ENCODE data around the gene HDAC9.

DNA sequence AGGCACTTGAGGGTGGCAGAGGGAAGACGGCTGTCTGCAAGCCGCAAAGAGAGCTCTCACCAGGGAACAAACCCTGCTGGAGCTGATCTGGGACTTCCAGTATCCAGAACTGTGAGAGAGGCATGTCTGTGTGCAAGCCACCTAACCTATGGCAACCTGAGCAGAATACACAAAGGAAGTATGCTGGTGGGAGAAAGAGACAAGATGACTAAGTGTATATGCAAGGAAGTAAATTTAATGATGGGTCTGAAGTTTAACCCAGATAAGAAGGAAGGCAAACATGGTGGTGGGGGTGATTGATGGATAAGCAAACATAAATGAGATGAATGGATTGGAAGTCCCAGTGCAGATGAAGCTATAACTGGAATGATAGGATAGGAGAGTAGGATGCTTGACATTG is 328.6 kb downstream of the HDAC9 start:
- TF ChIP-seq, protein P1, sequence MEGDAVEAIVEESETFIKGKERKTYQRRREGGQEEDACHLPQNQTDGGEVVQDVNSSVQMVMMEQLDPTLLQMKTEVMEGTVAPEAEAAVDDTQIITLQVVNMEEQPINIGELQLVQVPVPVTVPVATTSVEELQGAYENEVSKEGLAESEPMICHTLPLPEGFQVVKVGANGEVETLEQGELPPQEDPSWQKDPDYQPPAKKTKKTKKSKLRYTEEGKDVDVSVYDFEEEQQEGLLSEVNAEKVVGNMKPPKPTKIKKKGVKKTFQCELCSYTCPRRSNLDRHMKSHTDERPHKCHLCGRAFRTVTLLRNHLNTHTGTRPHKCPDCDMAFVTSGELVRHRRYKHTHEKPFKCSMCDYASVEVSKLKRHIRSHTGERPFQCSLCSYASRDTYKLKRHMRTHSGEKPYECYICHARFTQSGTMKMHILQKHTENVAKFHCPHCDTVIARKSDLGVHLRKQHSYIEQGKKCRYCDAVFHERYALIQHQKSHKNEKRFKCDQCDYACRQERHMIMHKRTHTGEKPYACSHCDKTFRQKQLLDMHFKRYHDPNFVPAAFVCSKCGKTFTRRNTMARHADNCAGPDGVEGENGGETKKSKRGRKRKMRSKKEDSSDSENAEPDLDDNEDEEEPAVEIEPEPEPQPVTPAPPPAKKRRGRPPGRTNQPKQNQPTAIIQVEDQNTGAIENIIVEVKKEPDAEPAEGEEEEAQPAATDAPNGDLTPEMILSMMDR (IDR thresholded peaks at IDR 0.05), result no peak
- TF ChIP-seq POLR2A (IDR thresholded peaks at IDR 0.05), result no peak
- no peak for TF ChIP-seq POLR2AphosphoS5 (IDR thresholded peaks at IDR 0.05)

Data from prostate gland (tissue), 2 donors.